ENCODE measurements around the gene LRRC38.
A peak's percentile ranks its signal among the peaks of the same experiment; 100 is the strongest.

The LRRC38 gene

DNA sequence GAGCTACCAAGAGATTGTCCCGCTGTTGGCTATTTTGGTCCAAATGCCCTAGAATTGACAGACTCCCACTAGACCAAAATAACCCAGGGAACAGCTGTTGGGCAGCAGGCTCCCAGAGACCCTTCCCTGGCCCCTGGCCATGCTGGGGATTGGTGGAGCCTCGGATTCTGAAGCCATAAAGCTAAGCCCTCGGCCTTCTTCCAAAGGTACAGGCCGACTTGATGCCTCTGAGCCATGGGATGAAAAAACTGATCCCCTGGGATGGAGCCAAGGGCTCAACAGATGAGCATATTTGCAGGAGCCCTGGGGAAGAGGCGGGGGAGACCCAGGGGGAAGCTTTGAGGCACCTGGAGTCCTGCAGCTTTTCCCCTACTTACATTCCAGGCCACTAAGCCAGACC lies 1.0 kb upstream of the LRRC38 start:
- DNase-seq: no peak

DNA sequence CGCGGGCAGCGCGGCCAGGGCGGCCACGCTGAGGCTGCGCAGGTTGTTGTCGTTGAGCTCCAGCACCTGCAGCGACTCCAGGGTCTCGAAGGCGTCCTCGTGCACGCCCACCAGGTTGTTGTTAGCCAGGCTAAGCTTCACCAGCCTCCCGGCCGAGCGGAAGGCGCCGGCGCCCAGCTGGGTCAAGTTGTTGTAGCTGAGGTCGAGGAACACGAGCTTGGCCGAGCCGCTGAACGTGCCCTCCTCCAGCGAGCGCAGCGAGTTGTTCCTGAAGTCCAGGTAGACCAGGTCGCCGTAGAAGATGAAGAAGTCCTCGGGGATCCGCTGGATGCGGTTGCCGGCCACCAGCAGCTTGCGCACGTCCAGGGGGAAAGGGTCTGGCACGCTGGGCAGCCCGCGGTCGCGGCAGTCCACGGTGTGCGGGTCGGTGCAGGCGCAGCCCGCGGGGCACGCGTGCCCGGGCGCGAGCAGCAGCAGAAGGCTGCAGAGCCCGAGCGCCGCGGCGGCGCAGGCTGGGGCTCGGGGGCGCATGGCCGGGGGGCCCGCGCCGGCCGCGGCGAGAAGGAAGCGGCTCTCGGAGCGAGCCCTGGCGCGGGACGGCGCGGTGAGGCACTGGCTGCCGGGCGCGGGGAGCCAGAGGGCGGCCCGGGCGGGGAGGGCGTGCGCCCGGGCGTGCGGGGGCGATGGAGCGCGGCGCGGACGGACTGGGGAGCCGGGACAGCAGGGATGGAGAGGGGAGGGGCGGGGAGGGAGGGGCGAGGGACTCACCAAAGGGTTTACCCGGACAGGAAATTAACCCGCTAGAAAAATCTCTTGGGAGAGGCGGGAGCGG lies 524 bp downstream of the LRRC38 start:
- no peak for DNase-seq

DNA sequence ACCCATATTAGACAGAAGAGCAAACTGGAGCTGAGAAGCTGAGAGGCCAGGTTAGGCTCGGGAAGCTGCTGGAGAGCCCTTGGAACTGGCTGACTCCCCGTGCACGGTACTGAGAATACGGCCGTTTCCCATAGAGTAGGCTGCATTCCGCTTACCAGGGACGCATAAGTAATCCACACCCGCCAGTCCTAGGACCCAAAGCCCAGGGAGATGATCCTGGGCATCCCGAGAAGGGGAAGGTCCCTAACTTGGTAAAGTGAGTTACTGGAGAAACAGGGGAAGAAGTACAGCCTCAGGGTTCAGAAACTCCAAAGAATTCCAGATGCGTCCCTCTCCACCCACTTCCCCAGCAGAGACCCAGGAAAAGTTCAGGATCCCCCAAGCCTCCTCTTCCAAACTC lies 1.3 kb downstream of the LRRC38 start:
- DNase-seq: no peak

DNA sequence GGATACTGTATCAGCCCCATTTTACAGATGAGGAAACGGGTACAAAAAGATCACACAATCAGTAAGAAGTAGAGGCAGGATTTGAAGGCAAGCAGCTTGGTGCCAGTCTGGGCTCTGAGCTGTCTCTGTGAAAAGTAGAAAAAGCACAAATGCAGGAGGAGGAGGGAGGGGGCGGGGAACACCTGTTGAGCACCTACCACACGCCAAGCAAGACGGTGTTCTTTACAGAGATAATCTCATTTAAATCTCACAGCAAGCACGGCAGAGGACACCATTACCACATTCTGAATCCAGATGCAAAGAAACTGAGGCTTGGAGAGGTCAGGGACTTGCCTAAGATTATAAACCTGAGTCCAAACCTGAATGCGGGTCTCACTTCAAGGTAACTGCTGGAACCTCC lies 3.3 kb downstream of the LRRC38 start:
- DNase-seq: no peak

DNA sequence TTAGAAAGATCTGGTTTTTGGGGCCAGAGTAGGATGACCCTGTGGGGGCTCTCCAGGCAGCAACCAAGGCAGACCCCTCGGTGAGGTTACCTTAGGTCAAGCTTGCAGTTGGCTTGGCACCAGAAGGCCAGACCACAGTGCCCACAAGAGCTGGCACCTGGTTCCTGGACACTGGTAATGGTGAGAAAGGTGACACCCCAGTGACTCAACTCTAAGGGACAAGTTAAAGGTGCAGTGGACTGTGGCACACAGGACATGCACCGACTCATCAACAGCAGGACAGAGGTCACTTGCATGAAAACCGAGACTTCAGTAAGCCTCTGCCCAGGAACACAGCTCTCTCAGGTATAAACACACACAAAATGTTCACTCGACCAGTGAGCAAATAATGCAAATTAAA lies 6.7 kb downstream of the LRRC38 start:
- DNase-seq: no peak

DNA sequence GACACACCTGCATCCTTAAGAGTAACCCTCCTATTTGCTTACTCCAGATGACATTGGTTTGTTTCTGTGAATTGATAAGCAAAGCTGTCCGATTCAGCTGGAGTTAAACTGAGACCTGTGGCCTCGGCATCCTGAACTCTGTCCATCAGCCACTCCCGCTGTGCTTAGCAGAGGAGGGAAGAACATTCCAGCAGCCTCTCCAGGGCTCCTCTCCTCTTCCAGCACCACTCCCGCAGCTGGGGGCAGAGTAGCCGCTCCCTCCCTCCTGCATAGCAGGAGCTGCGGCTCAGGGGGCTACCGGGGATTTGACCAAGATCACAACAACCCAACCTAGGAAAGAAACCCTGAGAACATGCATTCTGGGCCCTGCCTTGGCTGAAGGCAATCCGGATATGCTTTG lies 8.8 kb downstream of the LRRC38 start:
- DNase-seq: no peak

DNA sequence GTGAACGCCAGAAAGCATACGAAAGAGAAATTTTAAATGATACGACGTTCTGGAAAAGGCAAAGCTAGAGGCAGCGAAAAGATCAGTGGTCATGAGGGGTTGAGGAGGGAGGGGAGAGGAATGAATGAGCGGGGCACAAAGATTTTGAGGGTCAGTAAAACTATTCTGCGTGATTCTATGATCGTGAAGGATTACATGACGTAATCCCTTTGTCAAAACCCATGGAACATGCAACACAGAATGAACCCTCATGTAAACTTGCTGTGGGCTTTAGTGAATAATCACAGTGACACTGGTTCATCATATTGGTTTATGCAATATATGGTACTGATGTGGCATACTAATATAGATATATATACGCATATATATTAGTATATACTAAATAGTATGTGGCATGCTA lies 13.0 kb downstream of the LRRC38 start:
- no peak for DNase-seq

DNA sequence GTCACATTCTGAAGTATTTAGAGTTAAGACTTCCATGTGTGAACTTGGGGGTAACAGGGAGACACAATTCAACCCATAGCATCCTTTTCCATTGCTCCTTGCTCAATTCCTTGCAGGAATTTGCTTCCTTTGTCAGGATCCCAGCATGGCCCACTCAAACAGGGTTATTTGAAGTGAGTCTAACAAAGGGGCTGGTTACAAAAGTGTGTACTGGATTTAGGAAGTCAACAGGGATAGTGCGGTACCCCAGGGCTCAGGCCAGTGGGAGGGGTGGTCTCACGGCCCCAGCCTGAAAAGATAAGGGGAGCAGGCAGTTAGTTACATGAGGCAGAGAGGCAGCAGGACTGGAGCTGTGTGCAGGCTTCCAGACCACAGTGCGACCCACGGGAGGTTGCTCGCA lies 14.4 kb downstream of the LRRC38 start:
- DNase-seq: no peak

DNA sequence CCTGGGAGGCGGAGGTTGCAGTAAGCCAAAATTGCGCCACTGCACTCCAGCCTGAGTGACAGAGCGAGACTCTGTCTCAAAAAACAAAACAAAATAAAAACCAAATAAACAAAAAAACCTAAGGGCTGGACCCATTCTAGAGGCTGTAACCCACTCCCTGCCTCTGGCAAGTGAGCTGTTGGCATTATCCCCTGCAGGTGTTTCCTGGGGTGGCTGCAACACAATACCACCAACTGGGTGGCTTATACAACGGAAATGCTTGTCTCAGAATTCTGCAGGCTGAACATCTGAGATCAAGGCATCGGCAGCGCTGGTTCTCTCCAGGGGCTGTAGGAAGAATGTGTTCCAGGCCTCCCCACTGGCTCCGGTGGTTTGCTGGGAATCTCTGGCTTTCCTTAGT lies 15.2 kb downstream of the LRRC38 start:
- peak; percentile 39 for DNase-seq

DNA sequence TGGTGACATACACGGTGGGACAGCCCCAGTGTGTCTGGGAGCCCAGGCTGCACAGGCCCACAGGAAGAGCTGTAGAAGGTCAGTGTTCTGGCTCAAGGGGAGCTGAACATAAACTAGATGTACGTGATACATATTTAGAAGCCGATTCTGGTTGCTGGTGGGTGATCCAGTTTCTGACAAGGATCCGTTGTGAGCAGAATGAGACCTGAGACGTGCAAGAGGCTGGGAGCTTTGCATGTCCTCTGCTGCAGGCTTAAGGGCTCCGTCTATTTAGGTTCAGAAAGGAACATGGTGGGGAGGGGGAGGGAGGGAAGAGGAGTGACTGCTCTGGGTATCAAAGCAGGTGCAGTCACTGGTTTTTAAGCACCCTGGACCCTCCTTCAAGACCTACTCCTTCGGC lies 18.6 kb downstream of the LRRC38 start:
- no peak for DNase-seq

DNA sequence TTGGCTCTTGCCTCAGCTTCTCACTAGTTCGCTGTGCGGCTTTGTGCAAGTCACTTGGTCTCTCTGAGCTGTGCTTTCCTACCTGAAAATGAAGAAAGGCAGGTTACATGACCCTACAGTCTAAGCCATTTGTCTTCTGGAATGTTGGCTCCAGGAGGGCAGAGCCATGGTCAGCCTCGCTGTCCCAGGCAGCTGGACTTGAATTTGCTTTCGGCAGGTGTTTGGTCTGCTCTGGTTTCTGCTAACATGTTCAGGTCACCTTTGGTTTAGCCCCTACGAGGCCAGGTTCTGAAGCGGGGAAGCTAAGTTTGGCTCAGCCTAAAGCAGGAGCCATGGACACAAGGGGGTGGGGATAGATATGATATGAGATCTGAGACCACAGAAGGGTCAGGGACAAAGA lies 19.1 kb downstream of the LRRC38 start:
- no peak for DNase-seq

DNA sequence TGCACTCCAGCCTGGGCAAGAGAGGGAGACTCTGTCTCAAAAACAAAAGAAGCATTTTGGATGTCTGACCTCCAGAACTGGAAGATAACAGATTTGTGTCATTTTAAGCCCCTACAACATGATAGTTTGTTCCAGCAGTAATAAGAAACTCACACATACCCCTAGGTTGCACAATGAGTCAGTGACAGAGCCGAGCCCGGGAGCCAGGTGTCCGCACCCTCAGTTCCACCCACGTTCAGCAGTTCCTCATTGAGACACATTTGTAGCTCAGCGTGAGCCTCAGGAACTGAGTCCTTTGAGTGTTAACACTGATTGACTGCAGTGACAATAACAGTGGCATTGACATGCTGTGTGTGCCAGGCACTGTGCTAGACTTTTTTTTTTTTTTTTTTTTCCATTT lies 19.8 kb downstream of the LRRC38 start:
- DNase-seq: peak; percentile 32

DNA sequence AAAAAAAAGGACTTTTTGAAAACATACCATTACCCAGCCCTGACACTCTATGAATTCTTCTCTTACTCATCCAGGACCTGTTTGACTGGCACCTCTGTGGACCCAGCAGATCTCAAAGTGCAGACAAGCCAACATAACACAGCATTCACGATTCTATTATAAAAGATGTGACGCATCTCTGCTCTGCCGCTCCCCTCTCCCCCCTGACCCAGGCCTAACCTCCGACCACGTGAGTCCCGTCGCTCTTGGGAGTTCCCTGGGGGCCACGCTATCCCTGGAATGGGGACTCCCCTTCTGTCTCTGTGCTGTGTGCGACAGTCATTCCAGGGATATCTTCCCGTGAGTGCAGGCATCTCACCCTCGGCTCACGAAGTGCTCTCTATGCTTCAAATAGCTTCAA lies 21.1 kb downstream of the LRRC38 start:
- no peak for DNase-seq

DNA sequence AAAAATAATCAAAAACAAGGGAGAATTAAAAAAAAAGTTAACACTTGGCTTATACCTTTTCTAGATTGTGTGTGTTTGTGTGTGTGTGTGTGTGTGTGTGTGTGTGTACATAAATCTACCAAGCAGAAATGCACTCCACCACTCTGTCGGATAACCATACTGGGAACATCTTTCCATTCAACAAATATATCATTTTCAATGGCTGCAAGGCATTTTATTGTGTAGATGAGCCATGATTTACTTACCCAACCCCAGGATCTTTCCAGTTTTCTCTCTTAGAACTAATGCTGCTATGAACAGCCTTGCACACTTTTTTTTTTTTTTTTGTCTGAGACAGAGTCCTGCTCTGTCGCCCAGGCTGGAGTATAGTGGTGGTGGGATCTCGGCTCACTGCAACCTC lies 25.8 kb downstream of the LRRC38 start:
- DNase-seq: no peak

DNA sequence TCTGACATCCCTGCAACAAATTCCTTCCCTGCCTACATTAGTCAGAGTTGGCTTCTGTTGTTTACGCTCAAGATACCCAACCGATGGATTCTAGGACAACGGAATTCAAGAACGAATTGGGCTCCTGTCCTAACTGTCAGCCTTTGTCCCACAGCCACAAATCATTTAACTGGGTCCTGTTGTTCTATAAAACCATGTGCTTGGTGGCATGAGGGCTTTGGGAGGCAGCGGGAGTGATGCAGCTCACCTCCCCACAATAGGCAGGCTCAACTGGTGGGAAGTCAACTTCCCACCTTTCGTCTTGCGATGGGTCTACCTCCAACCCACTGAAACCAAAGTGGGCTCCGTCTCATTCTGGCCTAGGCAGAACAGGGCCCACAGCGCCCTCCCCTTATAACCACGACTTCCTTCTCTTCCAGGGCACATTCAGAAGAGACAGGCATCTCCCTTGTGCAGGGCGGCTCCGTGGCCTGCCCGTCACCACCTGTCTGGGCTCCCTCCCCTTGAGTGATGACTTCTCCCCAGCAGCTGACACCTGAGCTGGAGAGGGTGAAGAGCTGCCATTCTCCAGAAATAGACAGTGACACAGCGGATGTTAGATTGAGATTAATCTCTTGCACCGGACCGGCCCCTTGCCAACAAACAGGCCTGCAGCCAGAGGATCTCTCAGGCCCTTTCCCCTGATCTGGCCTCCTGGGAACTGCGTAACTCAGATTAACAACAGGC lies 26.5 kb downstream of the LRRC38 start:
- peak; percentile 22 for DNase-seq

DNA sequence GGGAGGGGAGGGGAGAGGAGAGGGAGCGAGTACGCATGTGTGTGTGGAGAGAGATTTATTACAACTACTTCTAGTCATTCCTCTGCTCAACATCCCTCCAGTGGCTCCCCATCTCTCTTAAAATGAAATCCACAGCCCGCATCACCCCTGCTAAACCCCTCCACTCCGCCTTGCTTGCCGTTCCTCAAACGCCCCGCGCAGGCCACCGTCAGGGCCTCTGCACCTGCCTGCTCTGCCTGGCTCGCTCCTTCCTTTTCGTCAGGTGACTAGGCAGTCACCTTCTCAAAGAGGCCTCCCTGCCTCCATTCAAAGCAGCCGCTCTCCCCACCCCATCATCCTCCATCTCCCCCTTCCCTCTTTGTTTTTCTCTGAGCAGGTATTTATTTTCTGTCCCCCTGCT lies 29.9 kb downstream of the LRRC38 start:
- no peak for DNase-seq

DNA sequence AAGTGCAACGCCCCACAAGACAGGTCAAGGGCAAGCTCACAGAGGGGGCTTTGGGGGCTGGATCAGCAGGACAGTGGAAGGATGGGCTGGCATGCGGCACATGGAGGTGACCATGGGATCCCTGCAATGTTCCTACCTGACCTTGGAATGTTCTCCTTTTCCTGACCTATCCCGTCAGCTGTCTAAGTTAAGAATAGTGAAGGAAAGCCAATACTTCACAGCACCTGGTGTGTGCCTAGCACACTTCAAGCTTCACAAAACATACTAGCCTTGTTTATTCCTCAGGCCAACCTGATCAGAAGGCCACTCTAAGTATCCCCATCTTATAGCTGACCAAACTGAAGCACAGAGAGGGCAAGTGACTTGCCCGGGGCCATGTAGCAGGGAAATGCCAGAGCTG lies 31.2 kb downstream of the LRRC38 start:
- DNase-seq: no peak

DNA sequence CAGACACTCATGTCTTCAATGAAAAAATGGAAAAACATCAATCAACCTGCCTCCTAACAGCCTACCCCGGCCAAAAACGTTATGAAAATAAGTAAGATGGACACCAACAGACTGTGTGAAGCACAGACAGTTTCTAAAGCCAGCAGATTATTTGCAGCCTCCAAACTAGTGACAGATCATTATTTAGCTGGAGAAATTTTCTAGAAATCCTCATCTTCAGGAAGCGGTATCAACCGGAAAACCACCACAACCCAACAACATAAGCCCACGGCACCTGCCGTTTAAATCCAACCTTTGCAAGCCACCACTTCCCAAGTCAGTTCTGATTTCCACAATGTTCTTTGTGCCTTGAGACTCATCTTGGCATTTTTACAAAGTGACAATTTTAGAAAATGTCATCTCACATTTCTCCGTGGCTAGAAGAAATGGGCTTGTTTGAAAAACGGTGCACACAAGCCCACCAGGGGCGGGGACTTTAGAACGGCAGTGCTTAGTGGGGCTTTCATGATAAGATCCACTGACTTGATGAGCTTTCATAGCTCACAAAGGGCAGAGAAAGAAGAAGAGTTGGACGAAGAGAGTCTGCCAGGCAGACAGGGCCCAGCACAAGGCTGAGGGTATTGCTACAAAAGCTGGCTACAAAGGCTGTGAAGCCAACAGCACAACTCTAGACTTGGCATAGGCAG lies 34.5 kb downstream of the LRRC38 start:
- DNase-seq: no peak

DNA sequence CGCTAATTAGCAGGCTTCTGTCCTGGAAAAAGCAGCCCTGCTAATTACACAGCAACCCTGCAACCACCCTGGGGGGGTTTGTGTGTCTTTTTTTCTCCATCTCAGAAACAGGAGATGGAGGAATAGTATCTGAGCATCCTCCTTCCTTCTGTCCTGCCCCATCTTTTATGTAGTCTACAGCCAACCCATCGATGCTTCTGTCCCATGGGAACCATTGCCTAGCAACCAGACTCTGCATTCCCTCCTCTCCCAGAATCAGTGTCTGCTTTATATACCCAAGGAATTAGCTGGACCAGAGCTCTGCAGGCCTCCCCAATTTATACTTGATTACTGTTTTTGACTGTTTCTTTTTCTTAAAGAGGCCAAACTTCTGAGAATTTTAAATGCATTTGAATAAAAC lies 35.1 kb downstream of the LRRC38 start:
- DNase-seq: no peak

DNA sequence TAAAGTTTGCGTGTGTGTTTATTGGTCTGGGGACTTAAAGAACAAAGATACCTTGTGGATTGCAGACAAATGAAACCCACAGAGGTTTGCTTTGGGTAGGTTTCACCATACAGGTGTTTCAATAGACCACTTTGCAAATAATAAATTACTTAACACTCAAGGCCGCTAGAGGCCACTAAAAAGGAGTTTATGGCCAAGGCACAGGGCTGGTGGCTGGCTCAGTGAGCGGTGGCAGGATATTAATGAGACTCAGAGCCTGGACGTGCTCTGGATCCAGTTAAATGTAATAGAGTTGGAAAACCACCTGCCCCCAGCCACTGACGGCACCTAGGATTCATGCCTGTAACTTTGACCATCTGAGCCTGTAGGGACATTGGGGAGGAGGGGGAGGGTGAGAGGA lies 44.5 kb downstream of the LRRC38 start:
- DNase-seq: peak; percentile 25

DNA sequence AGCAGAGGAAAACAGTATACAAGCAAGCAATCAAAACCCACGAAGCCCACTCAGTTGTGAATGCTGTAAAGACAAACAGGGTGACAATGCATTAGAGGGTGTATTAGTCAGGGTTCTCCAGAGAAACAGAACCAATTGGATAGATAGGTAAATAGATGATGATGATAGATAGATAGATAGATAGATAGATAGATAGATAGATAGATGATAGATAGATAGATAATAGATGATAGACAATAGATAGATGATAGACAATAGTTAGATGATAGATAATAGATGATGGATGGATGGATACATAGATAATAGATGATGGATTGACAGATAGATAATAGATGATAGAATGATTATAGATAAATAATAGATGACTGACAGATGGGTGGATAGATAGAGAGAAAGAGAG lies 48.3 kb downstream of the LRRC38 start:
- no peak for DNase-seq

DNA sequence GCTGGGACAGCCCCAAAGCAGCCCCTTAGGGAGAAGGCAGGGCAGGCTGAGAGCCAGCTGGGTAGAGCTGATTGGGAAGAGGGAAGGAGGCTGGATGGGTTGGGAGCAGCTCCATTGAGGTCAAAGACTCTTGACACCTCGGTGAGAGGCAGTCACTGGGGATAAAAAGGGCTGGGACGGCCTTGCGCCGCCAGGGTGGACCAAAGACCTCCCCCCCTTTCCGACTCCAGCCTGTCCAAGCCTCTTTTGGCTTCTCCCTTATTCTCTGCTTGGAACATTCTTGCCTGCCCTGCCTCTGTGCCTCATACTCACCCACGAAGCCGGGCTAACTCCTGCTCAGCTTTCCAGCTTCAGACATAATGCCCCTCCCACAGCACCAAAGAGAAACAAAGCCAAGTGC lies 51.1 kb downstream of the LRRC38 start:
- DNase-seq: no peak

DNA sequence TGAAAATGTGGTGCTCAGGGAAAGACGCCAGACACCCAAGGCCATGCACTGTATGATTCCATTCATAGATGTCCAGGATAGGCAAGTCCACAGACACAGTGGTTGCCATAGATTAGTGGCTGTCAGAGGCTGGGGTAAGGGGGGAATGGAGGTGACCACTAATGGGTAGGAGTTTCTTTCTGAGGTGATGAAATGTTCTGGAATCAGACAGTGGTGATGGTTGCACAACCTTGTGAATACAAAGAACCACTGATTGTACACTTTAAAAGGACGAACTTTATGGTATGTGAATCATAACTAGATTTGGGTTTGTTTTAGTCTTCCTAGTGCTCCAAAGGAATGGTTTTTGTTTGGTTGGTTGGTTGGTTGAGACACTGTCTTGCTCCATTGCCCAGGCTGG lies 51.8 kb downstream of the LRRC38 start:
- DNase-seq: no peak

DNA sequence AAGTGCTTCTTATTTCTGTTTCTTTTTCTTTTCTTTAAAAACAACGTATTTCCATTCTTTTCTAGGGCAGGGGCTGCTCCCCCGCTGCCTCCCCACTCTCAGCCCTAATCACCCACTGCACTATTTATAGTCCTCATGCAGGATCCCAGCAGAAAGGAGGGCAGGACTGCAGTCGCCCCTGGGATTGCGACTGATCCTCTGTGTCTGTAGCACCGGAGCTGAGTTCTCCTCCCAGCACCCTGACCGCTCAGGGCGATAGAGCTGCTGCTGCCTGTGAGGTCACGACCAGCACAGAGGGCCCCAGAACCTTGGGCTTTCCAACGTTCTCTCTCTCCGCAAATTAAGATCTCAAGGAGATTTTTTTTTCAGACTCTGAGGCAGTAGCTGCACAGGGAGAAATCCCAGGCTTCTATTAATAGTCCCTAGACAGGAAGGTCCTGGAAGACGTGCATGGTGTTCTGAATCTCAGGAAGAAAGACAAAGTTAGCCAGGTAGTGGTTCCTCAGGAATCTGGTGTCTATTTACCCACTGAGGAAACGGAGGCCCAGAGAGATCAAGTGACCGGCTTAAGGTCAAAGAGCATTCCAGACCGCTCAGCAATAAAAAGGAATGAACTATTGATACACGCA lies 56.8 kb downstream of the LRRC38 start:
- no peak for DNase-seq
